ENCODE measurements around the gene IGSF9B.

The IGSF9B gene

DNA sequence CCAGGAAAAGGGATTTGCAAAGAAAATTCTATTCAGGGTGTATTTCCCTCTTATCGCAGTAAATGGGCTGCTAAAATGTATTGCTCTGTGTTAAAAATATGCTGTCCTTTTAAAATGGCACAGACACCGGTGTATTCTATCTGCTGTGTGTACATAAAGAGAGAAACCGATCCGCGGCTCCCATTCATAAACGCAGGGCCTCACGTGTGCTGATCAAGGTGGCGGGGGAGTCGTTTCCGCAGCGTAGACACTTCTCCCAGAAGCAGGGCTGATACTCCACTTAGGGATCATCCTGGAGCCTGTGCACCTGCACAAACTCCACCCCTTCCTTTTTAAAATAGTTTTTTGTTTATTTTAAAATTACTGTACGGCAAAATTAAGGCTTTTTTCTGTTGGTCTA lies 26.1 kb upstream of the IGSF9B start:
- TF ChIP-seq ZNF70 (CRISPR knock-in tag; IDR thresholded peaks at IDR 0.05) (no peak), TOX (CRISPR knock-in tag; IDR thresholded peaks at IDR 0.05; ENCODE audit: borderline replicate concordance) (no peak), ISL1 (CRISPR knock-in tag; IDR thresholded peaks at IDR 0.05) (no peak)
- TF ChIP-seq, protein P1, sequence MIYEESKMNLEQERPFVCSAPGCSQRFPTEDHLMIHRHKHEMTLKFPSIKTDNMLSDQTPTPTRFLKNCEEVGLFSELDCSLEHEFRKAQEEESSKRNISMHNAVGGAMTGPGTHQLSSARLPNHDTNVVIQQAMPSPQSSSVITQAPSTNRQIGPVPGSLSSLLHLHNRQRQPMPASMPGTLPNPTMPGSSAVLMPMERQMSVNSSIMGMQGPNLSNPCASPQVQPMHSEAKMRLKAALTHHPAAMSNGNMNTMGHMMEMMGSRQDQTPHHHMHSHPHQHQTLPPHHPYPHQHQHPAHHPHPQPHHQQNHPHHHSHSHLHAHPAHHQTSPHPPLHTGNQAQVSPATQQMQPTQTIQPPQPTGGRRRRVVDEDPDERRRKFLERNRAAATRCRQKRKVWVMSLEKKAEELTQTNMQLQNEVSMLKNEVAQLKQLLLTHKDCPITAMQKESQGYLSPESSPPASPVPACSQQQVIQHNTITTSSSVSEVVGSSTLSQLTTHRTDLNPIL (CRISPR knock-in tag; IDR thresholded peaks at IDR 0.05; ENCODE audit: low read depth) = no peak
- TF ChIP-seq, protein P2, sequence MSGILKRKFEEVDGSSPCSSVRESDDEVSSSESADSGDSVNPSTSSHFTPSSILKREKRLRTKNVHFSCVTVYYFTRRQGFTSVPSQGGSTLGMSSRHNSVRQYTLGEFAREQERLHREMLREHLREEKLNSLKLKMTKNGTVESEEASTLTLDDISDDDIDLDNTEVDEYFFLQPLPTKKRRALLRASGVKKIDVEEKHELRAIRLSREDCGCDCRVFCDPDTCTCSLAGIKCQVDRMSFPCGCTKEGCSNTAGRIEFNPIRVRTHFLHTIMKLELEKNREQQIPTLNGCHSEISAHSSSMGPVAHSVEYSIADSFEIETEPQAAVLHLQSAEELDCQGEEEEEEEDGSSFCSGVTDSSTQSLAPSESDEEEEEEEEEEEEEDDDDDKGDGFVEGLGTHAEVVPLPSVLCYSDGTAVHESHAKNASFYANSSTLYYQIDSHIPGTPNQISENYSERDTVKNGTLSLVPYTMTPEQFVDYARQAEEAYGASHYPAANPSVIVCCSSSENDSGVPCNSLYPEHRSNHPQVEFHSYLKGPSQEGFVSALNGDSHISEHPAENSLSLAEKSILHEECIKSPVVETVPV (CRISPR knock-in tag; IDR thresholded peaks at IDR 0.05) = no peak

DNA sequence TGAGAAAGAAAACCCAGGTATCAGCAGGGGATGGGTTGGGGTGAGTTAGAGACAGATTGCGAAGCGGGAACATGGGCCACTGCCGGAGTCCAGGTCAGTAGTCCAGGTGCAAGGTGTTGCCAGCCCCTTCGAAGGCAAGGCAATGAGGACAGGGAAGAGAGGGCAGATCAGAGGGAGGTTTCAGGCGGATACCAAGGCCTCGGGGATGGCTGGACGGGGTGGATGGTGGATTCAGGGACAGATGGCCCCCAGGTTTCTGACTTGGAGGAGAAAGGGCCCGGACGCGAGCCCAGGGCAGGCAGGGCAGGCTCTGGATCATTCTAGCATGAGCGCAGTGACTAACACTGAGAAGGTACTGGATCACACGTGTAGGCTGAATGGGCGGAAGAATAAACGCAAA lies 25.4 kb upstream of the IGSF9B start:
- ATAC-seq = no peak

More for the DNA sequence above, 26.1 kb upstream of the IGSF9B start:
- ATAC-seq = no peak

DNA sequence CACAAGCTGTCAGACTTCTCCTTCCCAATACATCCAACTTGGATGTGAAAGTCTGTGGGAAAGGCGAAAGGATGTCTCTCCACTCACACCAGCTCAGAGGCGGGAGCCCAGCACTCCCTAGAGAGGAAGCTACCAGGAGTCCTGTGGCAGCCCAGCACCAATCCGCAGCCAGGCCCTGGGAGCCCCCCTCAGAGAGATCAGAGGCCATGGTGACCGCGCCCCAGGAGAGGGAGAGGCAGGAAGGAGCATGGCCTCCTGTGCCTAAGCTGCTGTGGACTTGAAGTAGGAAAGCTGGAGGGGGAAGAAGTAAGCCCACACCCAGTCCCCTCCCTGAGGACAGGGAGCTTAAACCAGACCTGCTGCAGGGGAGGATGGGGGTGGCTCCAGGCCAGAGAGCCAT lies 24.4 kb upstream of the IGSF9B start:
- ATAC-seq = no peak
- TF ChIP-seq ISL1 (CRISPR knock-in tag; IDR thresholded peaks at IDR 0.05) = no peak
- TF ChIP-seq GLIS3 (CRISPR knock-in tag; IDR thresholded peaks at IDR 0.05) = no peak
- no peak for TF ChIP-seq ZC3H10 (CRISPR knock-in tag; IDR thresholded peaks at IDR 0.05)
- no peak for TF ChIP-seq ZNF8 (CRISPR knock-in tag; IDR thresholded peaks at IDR 0.05)
- no peak for TF ChIP-seq TOX (CRISPR knock-in tag; IDR thresholded peaks at IDR 0.05; ENCODE audit: borderline replicate concordance)
- no peak for TF ChIP-seq SNAI2 (CRISPR knock-in tag; IDR thresholded peaks at IDR 0.05)
- TF ChIP-seq, protein P2 (CRISPR knock-in tag; IDR thresholded peaks at IDR 0.05) = no peak
- TF ChIP-seq PPARA (CRISPR knock-in tag; IDR thresholded peaks at IDR 0.05; ENCODE audit: borderline replicate concordance) = no peak
- TF ChIP-seq, protein P3, sequence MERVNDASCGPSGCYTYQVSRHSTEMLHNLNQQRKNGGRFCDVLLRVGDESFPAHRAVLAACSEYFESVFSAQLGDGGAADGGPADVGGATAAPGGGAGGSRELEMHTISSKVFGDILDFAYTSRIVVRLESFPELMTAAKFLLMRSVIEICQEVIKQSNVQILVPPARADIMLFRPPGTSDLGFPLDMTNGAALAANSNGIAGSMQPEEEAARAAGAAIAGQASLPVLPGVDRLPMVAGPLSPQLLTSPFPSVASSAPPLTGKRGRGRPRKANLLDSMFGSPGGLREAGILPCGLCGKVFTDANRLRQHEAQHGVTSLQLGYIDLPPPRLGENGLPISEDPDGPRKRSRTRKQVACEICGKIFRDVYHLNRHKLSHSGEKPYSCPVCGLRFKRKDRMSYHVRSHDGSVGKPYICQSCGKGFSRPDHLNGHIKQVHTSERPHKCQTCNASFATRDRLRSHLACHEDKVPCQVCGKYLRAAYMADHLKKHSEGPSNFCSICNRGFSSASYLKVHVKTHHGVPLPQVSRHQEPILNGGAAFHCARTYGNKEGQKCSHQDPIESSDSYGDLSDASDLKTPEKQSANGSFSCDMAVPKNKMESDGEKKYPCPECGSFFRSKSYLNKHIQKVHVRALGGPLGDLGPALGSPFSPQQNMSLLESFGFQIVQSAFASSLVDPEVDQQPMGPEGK (CRISPR knock-in tag; IDR thresholded peaks at IDR 0.05; ENCODE audit: borderline replicate concordance) = no peak
- no peak for TF ChIP-seq OSR1 (CRISPR knock-in tag; IDR thresholded peaks at IDR 0.05)
- TF ChIP-seq, protein P4, sequence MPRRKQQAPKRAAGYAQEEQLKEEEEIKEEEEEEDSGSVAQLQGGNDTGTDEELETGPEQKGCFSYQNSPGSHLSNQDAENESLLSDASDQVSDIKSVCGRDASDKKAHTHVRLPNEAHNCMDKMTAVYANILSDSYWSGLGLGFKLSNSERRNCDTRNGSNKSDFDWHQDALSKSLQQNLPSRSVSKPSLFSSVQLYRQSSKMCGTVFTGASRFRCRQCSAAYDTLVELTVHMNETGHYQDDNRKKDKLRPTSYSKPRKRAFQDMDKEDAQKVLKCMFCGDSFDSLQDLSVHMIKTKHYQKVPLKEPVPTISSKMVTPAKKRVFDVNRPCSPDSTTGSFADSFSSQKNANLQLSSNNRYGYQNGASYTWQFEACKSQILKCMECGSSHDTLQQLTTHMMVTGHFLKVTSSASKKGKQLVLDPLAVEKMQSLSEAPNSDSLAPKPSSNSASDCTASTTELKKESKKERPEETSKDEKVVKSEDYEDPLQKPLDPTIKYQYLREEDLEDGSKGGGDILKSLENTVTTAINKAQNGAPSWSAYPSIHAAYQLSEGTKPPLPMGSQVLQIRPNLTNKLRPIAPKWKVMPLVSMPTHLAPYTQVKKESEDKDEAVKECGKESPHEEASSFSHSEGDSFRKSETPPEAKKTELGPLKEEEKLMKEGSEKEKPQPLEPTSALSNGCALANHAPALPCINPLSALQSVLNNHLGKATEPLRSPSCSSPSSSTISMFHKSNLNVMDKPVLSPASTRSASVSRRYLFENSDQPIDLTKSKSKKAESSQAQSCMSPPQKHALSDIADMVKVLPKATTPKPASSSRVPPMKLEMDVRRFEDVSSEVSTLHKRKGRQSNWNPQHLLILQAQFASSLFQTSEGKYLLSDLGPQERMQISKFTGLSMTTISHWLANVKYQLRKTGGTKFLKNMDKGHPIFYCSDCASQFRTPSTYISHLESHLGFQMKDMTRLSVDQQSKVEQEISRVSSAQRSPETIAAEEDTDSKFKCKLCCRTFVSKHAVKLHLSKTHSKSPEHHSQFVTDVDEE (CRISPR knock-in tag; IDR thresholded peaks at IDR 0.05) = no peak
- no peak for TF ChIP-seq ESRRG (CRISPR knock-in tag; IDR thresholded peaks at IDR 0.05)
- TF ChIP-seq, protein P1 (CRISPR knock-in tag; IDR thresholded peaks at IDR 0.05; ENCODE audit: low read depth) = no peak
- no peak for TF ChIP-seq ARNTL (CRISPR knock-in tag; IDR thresholded peaks at IDR 0.05; ENCODE audit: borderline replicate concordance, low read depth)
- no peak for TF ChIP-seq BACH2 (CRISPR knock-in tag; IDR thresholded peaks at IDR 0.05; ENCODE audit: borderline replicate concordance)
- no peak for TF ChIP-seq TCF4 (CRISPR knock-in tag; IDR thresholded peaks at IDR 0.05; ENCODE audit: borderline replicate concordance)
- TF ChIP-seq ZFP30 (CRISPR knock-in tag; IDR thresholded peaks at IDR 0.05) = no peak

More for the DNA sequence above, 25.4 kb upstream of the IGSF9B start:
- TF ChIP-seq ESRRG (CRISPR knock-in tag; IDR thresholded peaks at IDR 0.05) (no peak), SNAI2 (CRISPR knock-in tag; IDR thresholded peaks at IDR 0.05) (no peak), ZFP3 (CRISPR knock-in tag; IDR thresholded peaks at IDR 0.05) (no peak), TCF4 (CRISPR knock-in tag; IDR thresholded peaks at IDR 0.05; ENCODE audit: borderline replicate concordance) (no peak), OSR1 (CRISPR knock-in tag; IDR thresholded peaks at IDR 0.05) (no peak)
- TF ChIP-seq, protein P4 (CRISPR knock-in tag; IDR thresholded peaks at IDR 0.05) = no peak
- TF ChIP-seq, protein P5, sequence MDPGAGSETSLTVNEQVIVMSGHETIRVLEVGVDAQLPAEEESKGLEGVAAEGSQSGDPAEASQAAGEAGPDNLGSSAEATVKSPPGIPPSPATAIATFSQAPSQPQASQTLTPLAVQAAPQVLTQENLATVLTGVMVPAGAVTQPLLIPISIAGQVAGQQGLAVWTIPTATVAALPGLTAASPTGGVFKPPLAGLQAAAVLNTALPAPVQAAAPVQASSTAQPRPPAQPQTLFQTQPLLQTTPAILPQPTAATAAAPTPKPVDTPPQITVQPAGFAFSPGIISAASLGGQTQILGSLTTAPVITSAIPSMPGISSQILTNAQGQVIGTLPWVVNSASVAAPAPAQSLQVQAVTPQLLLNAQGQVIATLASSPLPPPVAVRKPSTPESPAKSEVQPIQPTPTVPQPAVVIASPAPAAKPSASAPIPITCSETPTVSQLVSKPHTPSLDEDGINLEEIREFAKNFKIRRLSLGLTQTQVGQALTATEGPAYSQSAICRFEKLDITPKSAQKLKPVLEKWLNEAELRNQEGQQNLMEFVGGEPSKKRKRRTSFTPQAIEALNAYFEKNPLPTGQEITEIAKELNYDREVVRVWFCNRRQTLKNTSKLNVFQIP (CRISPR knock-in tag; IDR thresholded peaks at IDR 0.05; ENCODE audit: borderline replicate concordance, low read depth) = no peak
